GM12873 (cell line): ENCODE results near the gene LOX.

Source experiments
- CTCF ChIP-seq: IDR thresholded peaks from 2 replicates; pipeline ENCODE4 v1.5.1; 2012; ENCODE audit warnings: low read depth, mild to moderate bottlenecking, moderate library complexity, low read length, control low read depth; ENCODE audit not compliant: insufficient read depth; ENCODE audit errors: missing control alignments

LOX gene

GRCh38 chr5:122063836-122064235, 14.2 kb downstream of the LOX start:
- TF ChIP-seq CTCF, result no peak

GRCh38 chr5:122062205-122062604, 15.9 kb downstream of the LOX start:
- no peak for TF ChIP-seq CTCF

GRCh38 chr5:122056913-122057312, 21.1 kb downstream of the LOX start:
- no peak for TF ChIP-seq CTCF

- TF ChIP-seq CTCF, result no peak
Measured at GRCh38 chr5:122054266-122054665, 23.8 kb downstream of the LOX start.

GRCh38 chr5:122053181-122054109, 24.6 kb downstream of the LOX start:
- no peak for TF ChIP-seq CTCF

GRCh38 chr5:122051569-122051968, 26.5 kb downstream of the LOX start:
- TF ChIP-seq CTCF, result no peak

- TF ChIP-seq CTCF, result no peak
Measured at GRCh38 chr5:122050959-122051358, 27.1 kb downstream of the LOX start.
